HepG2 (cell line): ENCODE results near the gene NCOA1. TPM values are rescaled to one million over a fixed set of nuclear protein-coding genes. Genes with fewer than 3 reads are reported as not detected.

Experiments used
- ATAC-seq: fragments of 200-7000 bp; cut with Tn5 transposase; 3 replicates; pipeline ENCODE4 v1.9.1; 2020; ENCODE audit warnings: mild to moderate bottlenecking, moderate library complexity
- BruUV-seq: library from RNA; stranded (reverse); fragments of 400-500 nt; replicated peaks from 2 replicates; lab custom pipeline; 2021; lab: Mats Ljungman, UMichigan
- CTCF ChIA-PET: fragments of 300-600 bp; formaldehyde crosslinking; extraction: SDS; loops from one replicate; lab custom pipeline; 2021; ENCODE audit warnings: low total read pairs, inconsistent platforms, low intra/inter-chr PET ratio; lab: Yijun Ruan, JAX
- POLR2A ChIA-PET: fragments of 350-600 bp; sonication (Branson Sonifier 250); formaldehyde crosslinking; loops from one replicate; lab custom pipeline; 2020; ENCODE audit warnings: antibody characterized with exemption, inconsistent platforms; lab: Yijun Ruan, JAX
- DNase-seq: peaks from one replicate; pipeline ENCODE4 v3.0.0-alpha.2; 2015; ENCODE audit warnings: low spot score
- FAIRE-seq: peaks from 3 replicates; lab custom pipeline; 2011; peaks lifted over from hg19 to GRCh38; lab: Jason Lieb, UNC
- H2AFZ ChIP-seq: one replicate; pipeline ENCODE4 v1.6.1; 2011; ENCODE audit warnings: low read length, inconsistent platforms
- H3K27ac ChIP-seq: fragments of 300-600 bp; 3 replicates; pipeline ENCODE4 v1.8.0; 2011; ENCODE audit warnings: mixed run types, mild to moderate bottlenecking, mixed read lengths, low read length, inconsistent platforms; ENCODE audit not compliant: insufficient read depth; ENCODE audit errors: extremely low read length
- H3K27me3 ChIP-seq, 2 experiments: fragments of 200-600 bp in 1 of 2; 2 replicates in 1 of 2; 3 replicates in 1 of 2; pipeline versions ENCODE4 v1.6.0 to v1.8.0; 2011; ENCODE audit warnings: low read length in 2 of 2, mild to moderate bottlenecking in 2 of 2, moderate library complexity in 2 of 2, inconsistent platforms in 1 of 2; ENCODE audit not compliant: insufficient read depth in 2 of 2, control insufficient read depth in 1 of 2
- H3K36me3 ChIP-seq, 2 experiments: fragments of 200-600 bp in 1 of 2; replicated peaks in 1 of 2; 2 replicates in 1 of 2; 3 replicates in 1 of 2; pipeline versions ENCODE4 v1.5.1 to v1.8.0; 2011; ENCODE audit warnings: low read length in 2 of 2, inconsistent platforms in 1 of 2; ENCODE audit not compliant: insufficient read depth in 2 of 2, control insufficient read depth in 1 of 2
- H3K4me1 ChIP-seq: 2 replicates; pipeline ENCODE4 v1.5.1; 2012; ENCODE audit warnings: low read length, inconsistent platforms; ENCODE audit not compliant: insufficient read depth
- H3K4me2 ChIP-seq: 2 replicates; pipeline ENCODE4 v1.6.0; 2011; ENCODE audit warnings: low read depth, low read length, inconsistent platforms
- H3K4me3 ChIP-seq, 3 experiments: fragments of 200-600 bp in 1 of 3; sonication (generic), shearing (Covaris generic) in 1 of 3; replicated peaks in 1 of 3; 2 replicates each; pipeline ENCODE4 v1.5.1; 2011 to 2016; ENCODE audit warnings: low read length in 3 of 3, inconsistent platforms in 2 of 3, low read depth in 2 of 3, mild to moderate bottlenecking in 2 of 3, control low read depth in 1 of 3, mixed read lengths in 1 of 3; ENCODE audit not compliant: insufficient read depth in 1 of 3
- H3K79me2 ChIP-seq: one replicate; pipeline ENCODE4 v1.6.1; 2011; ENCODE audit warnings: low read length, inconsistent platforms; ENCODE audit not compliant: insufficient read depth
- H3K9ac ChIP-seq: 2 replicates; pipeline ENCODE4 v1.6.0; 2011; ENCODE audit warnings: mild to moderate bottlenecking, low read depth, low read length, inconsistent platforms; ENCODE audit not compliant: insufficient read depth
- H3K9me3 ChIP-seq: 2 replicates; pipeline ENCODE4 v1.5.1; 2012; ENCODE audit warnings: mild to moderate bottlenecking, low read length
- H4K20me1 ChIP-seq: 2 replicates; pipeline ENCODE4 v1.6.0; 2011; ENCODE audit warnings: inconsistent platforms, mild to moderate bottlenecking, low read length, moderate library complexity; ENCODE audit not compliant: insufficient read depth
- KMT2B ChIP-seq: IDR thresholded peaks from 2 replicates; pipeline ENCODE4 v1.6.1; 2016; ENCODE audit warnings: missing genetic modification reagents, missing compliant biosample characterization
- PBX2 ChIP-seq: IDR thresholded peaks from 2 replicates; pipeline ENCODE4 v1.6.1; 2016; ENCODE audit warnings: control low read depth
- TERF1 ChIP-seq: sonication (generic); formaldehyde crosslinking; IDR thresholded peaks from 2 replicates; pipeline ENCODE4 v1.8.0; 2022; ENCODE audit warnings: mild to moderate bottlenecking, missing genetic modification reagents, moderate library complexity
- ZNF512B ChIP-seq: sonication (generic); formaldehyde crosslinking; IDR thresholded peaks from 2 replicates; pipeline ENCODE4 v1.5.1; 2020; ENCODE audit warnings: missing genetic modification reagents, mild to moderate bottlenecking, borderline replicate concordance
- ZNF775 ChIP-seq: sonication (generic); formaldehyde crosslinking; IDR thresholded peaks from 2 replicates; pipeline ENCODE4 v1.4.0; 2020; ENCODE audit warnings: missing genetic modification reagents, mild to moderate bottlenecking, moderate library complexity, borderline replicate concordance
- ZSCAN20 ChIP-seq: sonication (generic); formaldehyde crosslinking; IDR thresholded peaks from 2 replicates; pipeline ENCODE4 v1.4.0; 2020; ENCODE audit warnings: missing genetic modification reagents, mild to moderate bottlenecking, borderline replicate concordance
- WGBS: methylation state at CpG from one replicate; pipeline ENCODE4 v1.1.6; 2017; ENCODE audit warnings: low lambda C conversion rate; 5-methylcytosine and 5-hydroxymethylcytosine counted together
- in situ Hi-C: cut with HindIII; loops from 2 replicates; pipeline ENCODE4 v1.10.0; 2017; ENCODE audit warnings: low pct_unique_long_range_greater_than_20kb; ENCODE audit not compliant: extremely low pct_ligation_motif_present
- intact Hi-C: fragments of 100-400 bp; cut with micrococcal nuclease; formaldehyde crosslinking; loops from one replicate; pipeline ENCODE4 v1.10.0; 2022; ENCODE audit not compliant: unreplicated experiment
- polyA plus RNA-seq, 8 experiments: library from polyadenylated mRNA; depleted of rRNA in 3 of 8; stranded (reverse) in 7 of 8; unstranded in 1 of 8; fragments of >200 nt; fragmentation: Illumina TruSeq in 4 of 8; extraction: Trizol in 4 of 8; gene quantifications; 2 replicates each; pipeline versions ENCODE4 v1.2.1 to v1.2.3, GENCODE V29; 2011 to 2016; ENCODE audit warnings: low read depth in 4 of 8, missing spikeins in 1 of 8, mixed read lengths in 1 of 8; ENCODE audit not compliant: insufficient read depth in 1 of 8
- total RNA-seq, 5 experiments: library from RNA; depleted of rRNA; stranded (reverse); fragments of >200 nt; fragmentation: Illumina TruSeq; extraction: Trizol; gene quantifications; 2 replicates each; pipeline ENCODE4 v1.2.3, GENCODE V29; 2016; ENCODE audit warnings: low read depth in 1 of 5

The NCOA1 gene
- total and polyA plus RNA-seq, 2 of the 13 experiments (the other 11 are each of a cell fraction or from before 2014, with no cell fraction given) = 10.0 to 10.4 TPM

GRCh38 chr2:24711865-24712264 is 220.8 kb downstream of the NCOA1 start:
- H3K79me2 ChIP-seq = no peaks in the 10 kb centered on the region
- no peak for TF ChIP-seq PBX2
- TF ChIP-seq, all 625 proteins: peak for 0
- H4K20me1 ChIP-seq = no peaks in the 10 kb centered on the region
- in situ Hi-C loops (no loop called here), intact Hi-C loops (no loop called here)
- no peak overlapping the region for H3K4me3 ChIP-seq
- ATAC-seq = no peak
- H3K4me2 ChIP-seq = no peak overlapping the region
- H3K27ac ChIP-seq = no peak overlapping the region
- WGBS = 95% methylated on average over 2 of the region's 2 CpGs
- H3K9me3 ChIP-seq = no peaks in the 10 kb centered on the region
- H3K27me3 ChIP-seq = no peaks in the 10 kb centered on the region
- no peak overlapping the region for H3K9ac ChIP-seq
- H3K36me3 ChIP-seq = peaks cover 1 to 10% of the 10 kb centered on the region in 2 experiments; a peak in 3 of 5 replicates
- CTCF ChIA-PET = no interaction called here
- H3K4me1 ChIP-seq = no peaks in the 10 kb centered on the region
- no peak overlapping the region for H2AFZ ChIP-seq
- no peak for FAIRE-seq
- POLR2A ChIA-PET = no interaction called here
- BruUV-seq = no TSS peak
- DNase-seq = no peak

GRCh38 chr2:24712296-24712695 is 221.2 kb downstream of the NCOA1 start:
- H3K4me2 ChIP-seq = no peak overlapping the region
- no peak overlapping the region for H3K27ac ChIP-seq
- peaks cover 0 to 6% of the 10 kb centered on the region in 2 experiments; a peak in 2 of 5 replicates for H3K36me3 ChIP-seq
- H3K79me2 ChIP-seq = no peaks in the 10 kb centered on the region
- no peak for TF ChIP-seq KMT2B
- TF ChIP-seq ZSCAN20 (CRISPR knock-in tag) = no peak
- TF ChIP-seq ZNF775 = no peak
- TF ChIP-seq ZNF512B = no peak
- TF ChIP-seq TERF1 (CRISPR knock-in tag) = no peak
- peaks cover 4% of the 10 kb centered on the region; the same call in 1 of the 2 replicates for H3K4me1 ChIP-seq
- BruUV-seq = no TSS peak
- H4K20me1 ChIP-seq = no peaks in the 10 kb centered on the region
- H3K27me3 ChIP-seq = no peaks in the 10 kb centered on the region
- H3K9ac ChIP-seq = no peak overlapping the region
- no peak overlapping the region for H3K4me3 ChIP-seq
- intact Hi-C loops (no loop called here), in situ Hi-C loops (no loop called here)
- H3K9me3 ChIP-seq = no peaks in the 10 kb centered on the region
- WGBS = 96% methylated on average over 1 of the region's 1 CpG
- H2AFZ ChIP-seq = no peak overlapping the region
- POLR2A ChIA-PET = no interaction called here
- CTCF ChIA-PET = no interaction called here
- no peak for DNase-seq
- no peak for ATAC-seq
- FAIRE-seq = no peak
